Keratinocyte (primary cell): ENCODE measurements around the gene RAP1GAP. TPM values are rescaled to one million over a fixed set of nuclear protein-coding genes. Genes with fewer than 3 reads are reported as not detected.

ENCODE experiments used
- DNase-seq: peaks from one replicate; pipeline ENCODE4 v3.0.0-alpha.2; 2011; ENCODE audit warnings: low read depth, missing footprints, low spot score
- FAIRE-seq: peaks from 2 replicates; lab custom pipeline; 2011; peaks lifted over from hg19 to GRCh38; lab: Jason Lieb, UNC
- H2AFZ ChIP-seq: 2 replicates; pipeline ENCODE4 v1.6.0; 2012; ENCODE audit warnings: low read length, control low read depth, inconsistent platforms; ENCODE audit not compliant: control insufficient read depth
- H3K27ac ChIP-seq: 2 replicates; pipeline ENCODE4 v1.5.1; 2011; ENCODE audit warnings: low read length; ENCODE audit not compliant: control insufficient read depth, insufficient read depth
- H3K27me3 ChIP-seq: 3 replicates; pipeline ENCODE4 v1.6.0; 2011; ENCODE audit warnings: low read length; ENCODE audit not compliant: control insufficient read depth, insufficient read depth; ENCODE audit errors: extremely low read depth
- H3K36me3 ChIP-seq, 2 experiments: 2 replicates in 1 of 2; 3 replicates in 1 of 2; pipeline ENCODE4 v1.5.1; 2011; ENCODE audit warnings: low read length in 2 of 2, mild to moderate bottlenecking in 1 of 2; ENCODE audit not compliant: control insufficient read depth in 2 of 2, insufficient read depth in 2 of 2; ENCODE audit errors: extremely low read depth in 1 of 2
- H3K4me1 ChIP-seq: 3 replicates; pipeline ENCODE4 v1.5.1; 2011; ENCODE audit warnings: low read length; ENCODE audit not compliant: control insufficient read depth, insufficient read depth; ENCODE audit errors: extremely low read depth
- H3K4me2 ChIP-seq: 3 replicates; pipeline ENCODE4 v1.6.0; 2011; ENCODE audit warnings: low read depth, low read length; ENCODE audit not compliant: control insufficient read depth, insufficient read depth; ENCODE audit errors: extremely low read depth
- H3K4me3 ChIP-seq, 3 experiments: fragments of 200-600 bp in 1 of 3; sonication (generic) in 1 of 3; 2 replicates in 2 of 3; 3 replicates in 1 of 3; pipeline ENCODE4 v1.5.1; 2011 to 2016; ENCODE audit warnings: low read length in 3 of 3, mild to moderate bottlenecking in 3 of 3, control low read depth in 2 of 3, inconsistent platforms in 1 of 3, low read depth in 1 of 3, mixed read lengths in 1 of 3, mixed run types in 1 of 3, moderate library complexity in 1 of 3; ENCODE audit not compliant: control insufficient read depth in 2 of 3, insufficient read depth in 2 of 3; ENCODE audit errors: extremely low read depth in 1 of 3
- H3K79me2 ChIP-seq: 2 replicates; pipeline ENCODE4 v1.6.0; 2012; ENCODE audit warnings: low read length; ENCODE audit not compliant: control insufficient read depth, insufficient read depth
- H3K9ac ChIP-seq: 3 replicates; pipeline ENCODE4 v1.6.0; 2011; ENCODE audit warnings: low read length; ENCODE audit not compliant: control insufficient read depth, insufficient read depth; ENCODE audit errors: extremely low read depth
- H3K9me1 ChIP-seq: 3 replicates; pipeline ENCODE4 v1.6.0; 2011; ENCODE audit warnings: low read length; ENCODE audit not compliant: control insufficient read depth, insufficient read depth; ENCODE audit errors: extremely low read depth
- H3K9me3 ChIP-seq: 2 replicates; pipeline ENCODE4 v1.5.1; 2012; ENCODE audit warnings: low read depth, low read length; ENCODE audit not compliant: control insufficient read depth
- H4K20me1 ChIP-seq: 3 replicates; pipeline ENCODE4 v1.6.0; 2011; ENCODE audit warnings: low read length; ENCODE audit not compliant: control insufficient read depth, insufficient read depth; ENCODE audit errors: extremely low read depth
- EZH2 ChIP-seq: IDR thresholded peaks from one replicate; pipeline ENCODE4 v1.6.1; 2012; ENCODE audit warnings: inconsistent platforms, mild to moderate bottlenecking, low read length, moderate library complexity
- dilution Hi-C: fragments of 300-500 bp; cut with MboI; formaldehyde crosslinking; loops from one replicate; pipeline ENCODE4 v1.7.0; 2020; ENCODE audit warnings: low sequenced_read_pairs; ENCODE audit not compliant: extremely low pct_ligation_motif_present
- polyA plus RNA-seq, 5 experiments: library from polyadenylated mRNA; depleted of rRNA in 3 of 5; stranded (reverse) in 3 of 5; stranded (forward) in 1 of 5; unstranded in 1 of 5; fragments of >200 nt; gene quantifications; 1 replicate in 1 of 5; 2 replicates in 3 of 5; 3 replicates in 1 of 5; pipeline versions ENCODE4 v1.2.1 to v1.2.3, GENCODE V29; 2011 to 2012; ENCODE audit warnings: missing spikeins in 2 of 5, low read depth in 1 of 5, low replicate concordance in 1 of 5
- TF ChIP-seq, protein P1 (sequence below), 3 experiments: IDR thresholded peaks in 1 of 3; conservative IDR thresholded peaks in 1 of 3; optimal IDR thresholded peaks in 1 of 3; 2 replicates in 2 of 3; 3 replicates in 1 of 3; pipeline versions ENCODE3 to v1.5.1; 2011; ENCODE audit warnings: low read length in 3 of 3, mild to moderate bottlenecking in 3 of 3, moderate library complexity in 2 of 3, control low read depth in 1 of 3, inconsistent platforms in 1 of 3; ENCODE audit not compliant: insufficient read depth in 2 of 3; ENCODE audit errors: extremely low read depth in 1 of 3

The RAP1GAP gene
- polyA plus RNA-seq, 1 donor (not counting 4 experiments of a cell fraction or from before 2014, with no cell fraction given), result 1.1 TPM

DNA sequence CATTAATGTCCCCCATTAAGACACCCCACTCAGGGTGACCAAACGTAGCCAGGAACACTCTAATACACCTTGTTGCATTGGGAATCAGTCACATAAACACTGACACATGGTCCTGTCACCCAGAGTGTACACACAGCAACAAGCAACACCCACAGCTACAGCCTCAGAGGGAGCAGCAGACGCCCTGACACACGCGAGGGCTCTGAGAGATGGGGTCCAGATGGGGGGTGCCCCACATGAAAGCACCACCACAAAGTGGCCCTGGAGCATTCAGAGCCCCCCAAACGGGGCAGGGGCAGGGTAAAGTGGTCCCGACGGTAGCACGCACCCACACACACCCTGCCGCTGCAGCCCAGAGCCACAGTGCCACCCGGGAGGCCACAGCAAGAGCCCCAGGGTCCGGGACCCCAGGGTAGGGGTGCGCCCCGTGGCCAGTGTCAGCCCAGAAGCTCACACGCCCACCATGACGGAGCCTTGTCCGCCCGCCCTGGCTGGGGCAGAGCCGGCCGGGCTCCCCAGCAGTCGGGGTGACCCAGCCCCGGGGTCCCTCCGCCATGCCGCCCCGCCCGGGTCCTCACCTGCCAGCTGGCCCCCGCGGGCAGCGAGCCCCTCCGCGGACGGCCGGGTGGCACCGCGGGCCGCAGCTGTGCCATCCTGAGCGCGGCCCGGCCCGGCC lies 47.3 kb downstream of the RAP1GAP start:
- no peak overlapping the region for H2AFZ ChIP-seq
- FAIRE-seq (peak; percentile 53), DNase-seq (no peak)

DNA sequence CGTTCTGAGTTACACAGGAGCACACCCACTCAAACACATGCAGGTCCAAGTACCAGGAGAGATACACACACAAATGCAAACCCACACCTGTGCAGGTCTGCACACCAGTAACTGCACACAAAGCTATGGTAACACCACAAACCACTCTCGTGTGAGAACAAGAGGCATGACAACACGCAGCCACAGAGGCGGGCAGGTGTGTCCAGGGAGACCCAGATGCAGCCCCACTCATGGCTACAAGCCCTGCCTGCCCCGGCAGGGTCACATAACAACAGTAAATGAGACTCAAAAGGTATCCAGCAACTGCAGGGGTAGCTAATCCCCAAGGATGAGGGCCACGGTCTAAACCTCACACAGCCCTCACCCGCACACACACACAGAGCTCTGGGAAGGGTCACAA lies 48.1 kb downstream of the RAP1GAP start:
- DNase-seq (no peak), FAIRE-seq (no peak)
- no peaks in the 10 kb centered on the region for H3K36me3 ChIP-seq
- TF ChIP-seq, protein P1, sequence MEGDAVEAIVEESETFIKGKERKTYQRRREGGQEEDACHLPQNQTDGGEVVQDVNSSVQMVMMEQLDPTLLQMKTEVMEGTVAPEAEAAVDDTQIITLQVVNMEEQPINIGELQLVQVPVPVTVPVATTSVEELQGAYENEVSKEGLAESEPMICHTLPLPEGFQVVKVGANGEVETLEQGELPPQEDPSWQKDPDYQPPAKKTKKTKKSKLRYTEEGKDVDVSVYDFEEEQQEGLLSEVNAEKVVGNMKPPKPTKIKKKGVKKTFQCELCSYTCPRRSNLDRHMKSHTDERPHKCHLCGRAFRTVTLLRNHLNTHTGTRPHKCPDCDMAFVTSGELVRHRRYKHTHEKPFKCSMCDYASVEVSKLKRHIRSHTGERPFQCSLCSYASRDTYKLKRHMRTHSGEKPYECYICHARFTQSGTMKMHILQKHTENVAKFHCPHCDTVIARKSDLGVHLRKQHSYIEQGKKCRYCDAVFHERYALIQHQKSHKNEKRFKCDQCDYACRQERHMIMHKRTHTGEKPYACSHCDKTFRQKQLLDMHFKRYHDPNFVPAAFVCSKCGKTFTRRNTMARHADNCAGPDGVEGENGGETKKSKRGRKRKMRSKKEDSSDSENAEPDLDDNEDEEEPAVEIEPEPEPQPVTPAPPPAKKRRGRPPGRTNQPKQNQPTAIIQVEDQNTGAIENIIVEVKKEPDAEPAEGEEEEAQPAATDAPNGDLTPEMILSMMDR (optimal IDR thresholded peaks at IDR 0.05 in 1 of 3, IDR thresholded peaks at IDR 0.05 in 1 of 3, conservative IDR thresholded peaks at IDR 0.05 in 1 of 3; ENCODE audit: extremely low read depth in 1 of 3, insufficient read depth in 2 of 3, low read length in 3 of 3), result no peak
- peak; percentile 11 for TF ChIP-seq EZH2
- H3K4me3 ChIP-seq, result no peak overlapping the region
- H3K9me1 ChIP-seq, result no peaks in the 10 kb centered on the region
- dilution Hi-C loops, result no loop called here
- H3K4me1 ChIP-seq, result peaks cover 13% of the 10 kb centered on the region
- peaks cover 30% of the 10 kb centered on the region for H3K27me3 ChIP-seq
- no peak overlapping the region for H3K27ac ChIP-seq
- H3K4me2 ChIP-seq, result no peak overlapping the region
- no peak overlapping the region for H3K9ac ChIP-seq
- no peak overlapping the region for H2AFZ ChIP-seq
- H3K9me3 ChIP-seq, result no peaks in the 10 kb centered on the region
- no peaks in the 10 kb centered on the region for H3K79me2 ChIP-seq
- no peaks in the 10 kb centered on the region for H4K20me1 ChIP-seq

More for the DNA sequence above, 47.3 kb downstream of the RAP1GAP start:
- dilution Hi-C loops, result no loop called here
- Histone ChIP-seq H3K4me1 (peaks cover 17% of the 10 kb centered on the region), H3K4me2 (peak overlapping the region; percentile 64), H3K9me1 (no peaks in the 10 kb centered on the region), H4K20me1 (no peaks in the 10 kb centered on the region), H3K9me3 (no peaks in the 10 kb centered on the region), H3K27ac (no peak overlapping the region), H3K4me3 (peak overlapping the region; percentile 23 to 44 (median 32)), H3K36me3 (no peaks in the 10 kb centered on the region), H3K9ac (peak overlapping the region; percentile 14), H3K79me2 (no peaks in the 10 kb centered on the region), H3K27me3 (peaks cover 30% of the 10 kb centered on the region)
- TF ChIP-seq EZH2, result no peak
- TF ChIP-seq, protein P1 (optimal IDR thresholded peaks at IDR 0.05 in 1 of 3, IDR thresholded peaks at IDR 0.05 in 1 of 3, conservative IDR thresholded peaks at IDR 0.05 in 1 of 3; ENCODE audit: extremely low read depth in 1 of 3, insufficient read depth in 2 of 3, low read length in 3 of 3), result no peak
